Measurements from ENCODE around the gene UNC93A. TPM values are rescaled to one million over a fixed set of nuclear protein-coding genes. Genes with fewer than 3 reads are reported as not detected.
"Not testable (repeated sequence)": the region's sequence is repeated elsewhere in the genome, so short reads cannot be mapped to it uniquely, and the experiment has no call there.

Gene UNC93A
- total RNA-seq, 1 donor from 2014 or later = not detected

DNA sequence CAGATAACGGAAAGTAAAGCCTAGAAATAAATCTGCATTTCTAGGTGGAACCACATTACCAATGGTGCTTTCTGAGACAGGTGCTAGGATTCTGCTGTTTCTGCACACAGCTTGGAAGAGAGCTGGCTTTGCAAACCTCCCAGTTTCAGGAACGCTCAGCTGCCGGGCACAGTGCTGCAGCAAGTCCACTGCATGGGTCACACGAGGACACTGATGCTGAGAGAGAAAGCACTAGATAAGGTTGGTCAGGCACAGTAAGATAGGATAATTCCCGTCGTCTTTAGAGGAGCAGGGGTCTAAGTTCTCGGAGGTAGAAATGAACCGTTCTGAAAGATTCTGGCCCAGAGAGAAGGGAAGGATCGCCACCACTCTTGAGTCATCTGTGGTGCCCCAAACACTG is 11.0 kb downstream of the UNC93A start:
- Histone ChIP-seq H3K27me3 (ENCODE audit: control insufficient read depth in 3 of 3, insufficient read depth in 3 of 3, low read length in 3 of 3) (peaks cover 5 to 38% (median 18%) of the 10 kb centered on the region in 3 donors), H3K4me1 (ENCODE audit: control insufficient read depth in 3 of 3, insufficient read depth in 3 of 3, low read length in 3 of 3) (no peaks in the 10 kb centered on the region), H3K9me3 (ENCODE audit: control insufficient read depth in 3 of 3, low read length in 3 of 3) (no peaks in the 10 kb centered on the region), H3K9ac (ENCODE audit: low read depth in 1 of 3, low read length in 3 of 3) (no peak overlapping the region), H3K27ac (ENCODE audit: low read depth, low read length) (no peak overlapping the region), H3K4me3 (ENCODE audit: low read length in 3 of 3) (no peak overlapping the region), H3K36me3 (ENCODE audit: control insufficient read depth in 3 of 3, insufficient read depth in 3 of 3, low read length in 3 of 3) (no peaks in the 10 kb centered on the region)

DNA sequence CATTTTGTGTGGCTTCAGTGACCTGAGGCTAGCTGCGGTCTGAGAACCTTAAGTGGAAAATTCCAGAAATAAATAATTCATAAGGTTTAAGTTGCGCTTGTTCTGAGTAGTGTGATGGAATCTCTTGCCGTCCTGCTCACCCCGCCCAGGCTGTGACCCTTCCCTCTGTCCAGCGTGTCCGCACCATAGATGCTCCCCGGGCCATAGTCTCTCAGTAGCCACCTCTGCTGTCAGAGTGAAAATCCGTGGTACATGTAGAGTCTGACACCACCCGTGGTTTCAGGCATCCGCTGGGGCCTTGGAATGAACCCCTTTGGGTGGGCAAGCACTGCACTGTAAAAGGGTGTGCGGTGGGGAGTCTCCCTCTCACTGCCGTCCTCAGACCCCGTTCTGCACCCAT is 11.7 kb downstream of the UNC93A start:
- no peak overlapping the region for H3K27ac ChIP-seq (ENCODE audit: low read depth, low read length)
- H3K9ac ChIP-seq (ENCODE audit: low read depth in 1 of 3, low read length in 3 of 3) = no peak overlapping the region
- H3K36me3 ChIP-seq (ENCODE audit: control insufficient read depth in 3 of 3, insufficient read depth in 3 of 3, low read length in 3 of 3) = no peaks in the 10 kb centered on the region
- no peaks in the 10 kb centered on the region for H3K4me1 ChIP-seq (ENCODE audit: control insufficient read depth in 3 of 3, insufficient read depth in 3 of 3, low read length in 3 of 3)
- no peaks in the 10 kb centered on the region for H3K9me3 ChIP-seq (ENCODE audit: control insufficient read depth in 3 of 3, low read length in 3 of 3)
- no peak overlapping the region for H3K4me3 ChIP-seq (ENCODE audit: low read length in 3 of 3)
- peaks cover 4 to 36% (median 18%) of the 10 kb centered on the region in 3 donors for H3K27me3 ChIP-seq (ENCODE audit: control insufficient read depth in 3 of 3, insufficient read depth in 3 of 3, low read length in 3 of 3)

DNA sequence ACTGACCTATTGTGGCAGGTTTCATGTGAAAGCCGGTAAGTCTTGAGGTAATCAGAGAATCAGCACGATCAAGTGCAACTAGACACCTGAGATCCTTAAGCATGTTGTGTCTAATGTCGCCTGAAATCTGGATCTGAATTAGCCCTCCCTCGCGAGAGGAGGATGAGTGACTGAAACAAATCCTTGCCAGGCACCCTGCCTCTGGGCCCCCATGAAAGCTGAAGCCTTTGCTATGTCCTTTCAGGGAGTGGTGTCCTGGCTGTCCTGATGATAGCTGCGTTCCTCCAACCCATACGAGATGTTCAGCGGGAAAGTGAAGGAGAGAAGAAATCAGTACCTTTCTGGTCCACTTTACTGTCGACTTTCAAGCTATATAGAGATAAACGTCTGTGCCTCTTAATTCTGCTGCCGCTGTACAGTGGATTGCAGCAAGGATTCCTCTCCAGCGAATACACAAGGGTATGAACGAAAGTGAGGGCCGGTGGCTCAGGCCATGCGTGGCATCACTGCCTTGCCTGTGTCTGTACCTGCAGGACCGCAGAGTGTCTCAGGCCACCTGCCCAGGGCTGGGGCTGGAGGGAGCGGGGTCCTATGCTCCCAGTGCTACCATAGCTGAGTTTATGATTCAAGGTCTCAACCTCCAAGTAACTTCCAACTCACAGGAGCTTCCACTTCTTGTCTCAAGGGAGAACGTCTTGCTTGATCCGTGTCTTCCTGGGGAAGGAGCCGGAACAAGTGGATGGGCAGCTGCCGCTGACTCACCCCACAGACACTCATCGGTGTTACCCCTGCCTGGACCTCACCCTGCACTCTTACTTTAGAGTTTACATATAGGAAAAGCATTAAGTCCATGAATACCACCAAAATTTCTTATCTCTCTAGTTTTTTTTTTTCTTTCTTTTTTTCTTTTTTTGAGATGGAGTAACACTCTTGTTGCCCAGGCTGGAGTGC is 12.8 kb downstream of the UNC93A start:
- no peak overlapping the region for H3K27ac ChIP-seq (ENCODE audit: low read depth, low read length)
- peaks cover 0 to 32% (median 18%) of the 10 kb centered on the region in 3 donors for H3K27me3 ChIP-seq (ENCODE audit: control insufficient read depth in 3 of 3, insufficient read depth in 3 of 3, low read length in 3 of 3)
- H3K9me3 ChIP-seq (ENCODE audit: control insufficient read depth in 3 of 3, low read length in 3 of 3) = no peaks in the 10 kb centered on the region
- H3K4me1 ChIP-seq (ENCODE audit: control insufficient read depth in 3 of 3, insufficient read depth in 3 of 3, low read length in 3 of 3) = no peaks in the 10 kb centered on the region
- H3K4me3 ChIP-seq (ENCODE audit: low read length in 3 of 3) = no peak overlapping the region
- H3K36me3 ChIP-seq (ENCODE audit: control insufficient read depth in 3 of 3, insufficient read depth in 3 of 3, low read length in 3 of 3) = no peaks in the 10 kb centered on the region
- no peak overlapping the region for H3K9ac ChIP-seq (ENCODE audit: low read depth in 1 of 3, low read length in 3 of 3)

DNA sequence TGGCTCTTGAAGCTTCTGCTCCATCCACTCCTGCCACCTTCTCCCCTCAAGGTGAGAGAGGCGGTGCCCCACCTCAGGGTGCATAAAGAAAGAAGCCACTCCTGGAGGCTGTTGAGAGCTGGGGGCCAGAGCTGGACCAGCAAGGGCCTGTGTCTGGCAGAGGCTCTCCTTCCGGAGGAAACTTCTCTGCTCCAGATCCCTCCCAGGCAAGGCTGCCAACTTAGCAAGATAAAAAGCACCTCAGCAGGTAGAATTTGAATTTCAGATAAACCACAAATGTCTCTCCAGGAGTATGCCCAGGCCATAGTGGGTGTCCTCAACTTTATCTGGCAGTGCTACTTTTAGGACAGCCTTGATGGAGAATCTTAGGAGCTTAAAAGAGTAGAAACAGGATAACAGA is 13.8 kb downstream of the UNC93A start:
- Histone ChIP-seq H3K27ac (ENCODE audit: low read depth, low read length) (no peak overlapping the region), H3K4me1 (ENCODE audit: control insufficient read depth in 3 of 3, insufficient read depth in 3 of 3, low read length in 3 of 3) (no peaks in the 10 kb centered on the region), H3K4me3 (ENCODE audit: low read length in 3 of 3) (no peak overlapping the region), H3K9me3 (ENCODE audit: control insufficient read depth in 3 of 3, low read length in 3 of 3) (no peaks in the 10 kb centered on the region), H3K27me3 (ENCODE audit: control insufficient read depth in 3 of 3, insufficient read depth in 3 of 3, low read length in 3 of 3) (peaks cover 0 to 33% (median 12%) of the 10 kb centered on the region in 3 donors), H3K36me3 (ENCODE audit: control insufficient read depth in 3 of 3, insufficient read depth in 3 of 3, low read length in 3 of 3) (no peaks in the 10 kb centered on the region), H3K9ac (ENCODE audit: low read depth in 1 of 3, low read length in 3 of 3) (no peak overlapping the region)

DNA sequence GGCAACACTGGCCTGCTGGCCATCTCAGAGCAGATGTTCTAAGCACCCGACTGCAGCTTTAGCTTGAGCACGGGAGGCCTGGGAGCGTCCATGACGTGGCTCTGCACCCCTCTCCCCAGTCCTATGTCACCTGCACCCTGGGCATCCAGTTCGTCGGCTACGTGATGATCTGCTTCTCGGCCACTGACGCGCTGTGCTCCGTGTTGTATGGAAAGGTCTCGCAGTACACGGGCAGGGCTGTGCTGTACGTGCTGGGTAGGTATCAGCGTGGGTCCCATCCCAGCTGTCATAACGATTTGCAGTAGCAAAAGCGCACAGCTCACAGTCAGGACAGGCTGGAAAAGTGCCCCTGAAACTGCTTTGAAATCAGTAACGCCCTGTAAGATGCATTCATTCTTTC is 14.7 kb downstream of the UNC93A start:
- Histone ChIP-seq H3K4me1 (ENCODE audit: control insufficient read depth in 3 of 3, insufficient read depth in 3 of 3, low read length in 3 of 3) (no peaks in the 10 kb centered on the region), H3K4me3 (ENCODE audit: low read length in 3 of 3) (no peak overlapping the region), H3K9ac (ENCODE audit: low read depth in 1 of 3, low read length in 3 of 3) (no peak overlapping the region), H3K27ac (ENCODE audit: low read depth, low read length) (no peak overlapping the region), H3K27me3 (ENCODE audit: control insufficient read depth in 3 of 3, insufficient read depth in 3 of 3, low read length in 3 of 3) (peaks cover 0 to 29% (median 12%) of the 10 kb centered on the region in 3 donors), H3K36me3 (ENCODE audit: control insufficient read depth in 3 of 3, insufficient read depth in 3 of 3, low read length in 3 of 3) (no peaks in the 10 kb centered on the region), H3K9me3 (ENCODE audit: control insufficient read depth in 3 of 3, low read length in 3 of 3) (no peaks in the 10 kb centered on the region)

DNA sequence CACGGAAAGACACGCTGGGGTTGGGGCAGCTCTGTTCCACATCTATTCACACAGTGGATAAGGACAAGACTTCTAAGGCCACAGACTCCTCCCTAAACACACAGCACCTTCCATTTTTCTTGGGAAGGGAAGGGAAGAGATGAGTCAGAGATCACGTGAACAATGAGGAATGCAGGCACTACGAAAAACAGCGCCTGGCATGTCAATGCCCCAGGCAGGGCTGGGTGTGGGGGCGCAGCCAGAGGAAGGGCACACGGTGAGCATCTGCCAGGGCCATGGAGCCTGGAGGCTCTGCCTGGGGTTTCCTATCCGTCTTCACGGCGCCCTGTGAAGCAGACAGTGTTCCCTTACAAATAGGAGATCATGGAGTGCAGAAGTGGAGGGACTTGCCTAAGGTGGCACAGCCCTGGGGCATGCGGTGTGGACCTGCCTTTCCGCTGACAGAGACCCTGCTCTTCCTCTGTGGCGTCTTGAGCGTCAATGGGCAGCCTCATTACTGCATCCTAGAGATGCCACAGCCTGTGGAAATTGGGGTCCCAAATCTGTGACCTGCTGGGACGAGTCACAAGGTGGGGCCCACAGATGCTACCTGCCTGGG is 15.4 kb downstream of the UNC93A start:
- H3K27ac ChIP-seq (ENCODE audit: low read depth, low read length) = no peak overlapping the region
- peaks cover 0 to 29% (median 12%) of the 10 kb centered on the region in 3 donors for H3K27me3 ChIP-seq (ENCODE audit: control insufficient read depth in 3 of 3, insufficient read depth in 3 of 3, low read length in 3 of 3)
- H3K4me1 ChIP-seq (ENCODE audit: control insufficient read depth in 3 of 3, insufficient read depth in 3 of 3, low read length in 3 of 3) = no peaks in the 10 kb centered on the region
- no peak overlapping the region for H3K9ac ChIP-seq (ENCODE audit: low read depth in 1 of 3, low read length in 3 of 3)
- H3K4me3 ChIP-seq (ENCODE audit: low read length in 3 of 3) = no peak overlapping the region
- H3K36me3 ChIP-seq (ENCODE audit: control insufficient read depth in 3 of 3, insufficient read depth in 3 of 3, low read length in 3 of 3) = no peaks in the 10 kb centered on the region
- H3K9me3 ChIP-seq (ENCODE audit: control insufficient read depth in 3 of 3, low read length in 3 of 3) = no peaks in the 10 kb centered on the region

DNA sequence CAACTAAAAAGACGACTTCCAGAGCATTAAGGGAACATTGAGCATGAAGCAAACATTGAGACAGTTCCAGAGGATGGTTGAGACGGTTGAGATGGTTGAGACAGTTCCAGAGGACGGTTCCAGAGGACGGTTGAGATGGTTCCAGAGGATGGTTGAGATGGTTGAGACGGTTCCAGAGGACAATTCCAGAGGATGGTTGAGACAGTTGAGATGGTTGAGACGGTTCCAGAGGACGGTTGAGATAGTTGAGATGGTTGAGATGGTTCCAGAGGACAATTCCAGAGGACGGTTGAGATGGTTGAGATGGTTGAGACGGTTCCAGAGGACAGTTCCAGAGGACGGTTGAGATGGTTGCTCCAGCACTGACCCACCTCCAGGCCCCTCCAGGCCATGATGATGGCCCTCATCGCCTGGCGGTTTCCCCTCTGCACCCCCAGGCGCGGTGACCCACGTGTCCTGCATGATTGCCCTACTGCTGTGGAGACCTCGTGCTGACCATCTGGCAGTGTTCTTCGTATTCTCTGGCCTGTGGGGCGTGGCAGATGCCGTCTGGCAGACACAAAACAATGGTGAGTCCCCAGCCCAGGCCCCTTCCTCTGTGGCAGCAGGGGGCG is 16.3 kb downstream of the UNC93A start:
- no peak overlapping the region for H3K27ac ChIP-seq (ENCODE audit: low read depth, low read length)
- no peak overlapping the region for H3K9ac ChIP-seq (ENCODE audit: low read depth in 1 of 3, low read length in 3 of 3)
- H3K36me3 ChIP-seq (ENCODE audit: control insufficient read depth in 3 of 3, insufficient read depth in 3 of 3, low read length in 3 of 3) = no peaks in the 10 kb centered on the region
- H3K4me1 ChIP-seq (ENCODE audit: control insufficient read depth in 3 of 3, insufficient read depth in 3 of 3, low read length in 3 of 3) = no peaks in the 10 kb centered on the region
- peaks cover 0 to 25% (median 15%) of the 10 kb centered on the region in 3 donors for H3K27me3 ChIP-seq (ENCODE audit: control insufficient read depth in 3 of 3, insufficient read depth in 3 of 3, low read length in 3 of 3)
- no peak overlapping the region for H3K4me3 ChIP-seq (ENCODE audit: low read length in 3 of 3)
- no peaks in the 10 kb centered on the region for H3K9me3 ChIP-seq (ENCODE audit: control insufficient read depth in 3 of 3, low read length in 3 of 3)

DNA sequence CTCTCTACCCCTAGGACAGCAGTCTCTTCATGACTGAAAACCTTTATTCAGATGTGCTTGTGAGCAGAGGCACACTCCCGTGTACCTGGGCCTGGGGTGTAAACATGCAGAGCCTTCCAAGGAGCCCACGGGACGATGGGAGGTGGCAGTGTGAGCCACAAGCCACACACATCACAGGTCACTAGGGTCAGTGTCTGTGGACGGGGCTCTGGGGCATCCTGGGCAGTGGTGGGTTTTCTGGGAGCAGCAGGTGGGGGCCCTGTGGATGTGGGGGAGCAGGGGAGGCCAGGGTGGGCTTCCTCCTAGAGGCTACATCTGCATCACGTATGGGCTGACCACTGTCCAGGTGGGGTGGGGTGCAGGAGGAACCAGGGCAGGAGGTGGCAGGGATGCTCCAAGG is 17.1 kb downstream of the UNC93A start:
- no peaks in the 10 kb centered on the region for H3K36me3 ChIP-seq (ENCODE audit: control insufficient read depth in 3 of 3, insufficient read depth in 3 of 3, low read length in 3 of 3)
- peaks cover 6 to 28% (median 17%) of the 10 kb centered on the region in 3 donors for H3K27me3 ChIP-seq (ENCODE audit: control insufficient read depth in 3 of 3, insufficient read depth in 3 of 3, low read length in 3 of 3)
- no peaks in the 10 kb centered on the region for H3K4me1 ChIP-seq (ENCODE audit: control insufficient read depth in 3 of 3, insufficient read depth in 3 of 3, low read length in 3 of 3)
- no peak overlapping the region for H3K9ac ChIP-seq (ENCODE audit: low read depth in 1 of 3, low read length in 3 of 3)
- H3K9me3 ChIP-seq (ENCODE audit: control insufficient read depth in 3 of 3, low read length in 3 of 3) = no peaks in the 10 kb centered on the region
- no peak overlapping the region for H3K4me3 ChIP-seq (ENCODE audit: low read length in 3 of 3)
- no peak overlapping the region for H3K27ac ChIP-seq (ENCODE audit: low read depth, low read length)

DNA sequence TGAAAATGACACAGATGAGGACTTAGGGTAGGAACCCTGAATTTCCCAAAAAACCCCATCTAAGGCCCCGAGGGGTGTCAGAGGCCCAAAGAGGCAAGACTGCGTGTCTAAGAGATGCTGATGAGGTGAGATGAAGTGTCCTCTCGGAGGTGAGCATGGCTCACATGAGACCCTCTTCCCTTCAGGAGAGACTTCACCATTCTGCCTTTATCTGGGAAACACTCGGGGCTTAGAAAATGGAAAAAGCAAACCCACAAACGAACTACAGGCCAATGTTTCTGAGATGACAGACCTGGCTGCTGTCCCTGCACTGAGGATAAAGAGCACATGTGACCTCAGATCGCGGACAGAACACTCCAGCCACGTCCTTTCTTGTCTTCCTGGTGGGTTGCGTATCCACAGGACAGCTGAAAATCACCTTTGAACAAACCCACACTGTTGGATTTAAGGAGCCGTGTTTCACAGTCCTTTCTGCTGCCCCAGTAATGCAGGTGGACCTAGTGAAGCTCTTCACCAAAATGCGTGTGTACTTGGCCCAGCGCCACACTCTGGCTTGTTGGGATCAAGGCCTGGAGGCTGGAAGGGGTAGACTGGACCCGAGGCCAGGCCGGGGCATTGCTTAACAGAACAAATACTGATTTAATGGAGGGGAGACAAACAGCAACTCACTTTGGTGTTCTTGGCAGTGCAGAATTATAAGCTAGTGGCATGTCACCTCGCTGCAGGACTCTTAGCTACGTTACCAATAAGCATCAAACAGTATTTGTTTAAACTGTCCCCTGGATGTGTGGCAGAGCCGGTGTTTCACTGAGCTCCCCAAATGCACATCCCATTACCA is 18.5 kb downstream of the UNC93A start:
- H3K4me3 ChIP-seq (ENCODE audit: low read length in 3 of 3); H3K4me1 ChIP-seq (ENCODE audit: control insufficient read depth in 3 of 3, insufficient read depth in 3 of 3, low read length in 3 of 3); H3K9me3 ChIP-seq (ENCODE audit: control insufficient read depth in 3 of 3, low read length in 3 of 3); H3K36me3 ChIP-seq (ENCODE audit: control insufficient read depth in 3 of 3, insufficient read depth in 3 of 3, low read length in 3 of 3); H3K27ac ChIP-seq (ENCODE audit: low read depth, low read length); H3K9ac ChIP-seq (ENCODE audit: low read depth in 1 of 3, low read length in 3 of 3): not testable (repeated sequence)
- peaks cover 6 to 31% (median 27%) of the 10 kb centered on the region in 3 donors for H3K27me3 ChIP-seq (ENCODE audit: control insufficient read depth in 3 of 3, insufficient read depth in 3 of 3, low read length in 3 of 3)

All from skeletal muscle tissue (tissue), 4 donors.